HG03108 (cell line): ENCODE measurements around the gene PPM1G.

Source experiments
- ATAC-seq: cut with Tn5 transposase; IDR thresholded peaks from one replicate; pipeline ENCODE4 v1.9.1; 2021; ENCODE audit warnings: moderate library complexity; ENCODE audit not compliant: unreplicated experiment

Gene PPM1G

DNA sequence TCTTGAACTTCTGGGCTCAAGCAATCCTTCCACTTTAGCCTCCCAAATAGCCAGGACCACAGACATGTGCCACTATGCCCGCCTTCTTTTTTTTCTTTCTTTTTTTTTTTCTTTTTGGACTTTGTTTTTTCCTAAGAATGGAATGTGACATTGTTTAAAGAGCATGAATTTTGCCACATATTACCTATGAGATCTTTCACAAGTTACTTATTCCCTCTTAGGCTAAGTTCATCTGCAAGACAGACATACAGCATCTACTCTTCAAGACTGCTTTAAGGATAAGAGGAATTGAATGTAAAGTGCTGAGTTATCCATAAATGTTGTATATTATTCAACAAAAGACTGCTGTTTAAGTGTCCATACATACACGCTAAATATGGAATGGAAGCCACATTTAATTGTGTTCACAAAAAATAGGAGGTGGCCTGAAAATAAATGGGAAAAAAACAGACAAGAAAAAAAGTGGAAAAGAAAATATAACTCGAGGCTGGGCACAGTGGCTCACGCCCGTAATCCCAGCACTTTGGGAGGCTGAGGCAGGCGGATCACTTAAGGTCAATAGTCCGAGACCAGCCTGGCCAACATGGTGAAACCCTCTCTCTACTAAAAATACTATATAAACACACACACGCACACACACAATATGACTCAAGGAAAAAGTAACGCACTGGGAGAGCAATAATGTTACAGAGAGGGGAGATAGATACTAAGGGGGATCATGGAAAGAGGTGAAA lies 3.2 kb upstream of the PPM1G start:
- no peak for ATAC-seq

GRCh38 chr2:27408601-27409320 lies 630 bp downstream of the PPM1G start:
- peak; percentile 27 for ATAC-seq

GRCh38 chr2:27407798-27408491 lies 1.4 kb downstream of the PPM1G start:
- ATAC-seq: no peak

DNA sequence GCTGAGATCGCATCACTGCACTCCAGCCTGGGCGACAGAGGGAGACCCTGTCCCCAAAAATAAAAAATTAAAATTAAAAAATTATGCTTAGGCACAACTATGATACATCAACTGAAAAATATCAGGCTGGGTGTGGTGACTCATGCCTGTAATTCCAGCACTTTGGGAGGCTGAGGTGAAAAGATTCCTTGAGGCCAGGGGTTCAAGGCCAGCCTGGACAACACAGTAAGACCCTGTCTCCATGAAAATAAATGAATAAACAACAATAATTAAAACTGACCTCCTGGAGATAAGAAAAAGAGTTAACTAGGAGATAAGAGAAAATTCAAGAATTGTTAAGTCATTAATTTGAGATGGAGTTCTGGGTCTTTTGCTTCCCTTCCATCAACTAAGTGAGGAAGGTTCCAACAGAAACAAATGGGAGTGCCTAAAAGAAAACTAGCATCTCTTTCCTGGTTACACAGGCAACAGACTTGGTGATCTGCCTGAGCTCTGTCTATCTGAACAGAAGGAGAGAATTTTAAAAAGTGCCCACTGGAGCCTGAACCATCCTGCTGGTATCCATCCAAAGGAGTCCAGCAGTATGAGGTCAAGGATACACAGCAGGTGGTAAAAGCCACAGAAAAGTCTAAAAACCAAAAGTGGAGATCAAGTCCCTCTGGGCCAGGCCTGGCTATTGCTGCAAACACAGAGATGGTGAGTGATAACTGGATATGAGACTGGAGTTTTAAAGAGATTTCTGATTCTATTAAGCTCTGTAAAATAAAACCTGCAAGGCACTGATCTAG lies 8.8 kb downstream of the PPM1G start:
- no peak for ATAC-seq

DNA sequence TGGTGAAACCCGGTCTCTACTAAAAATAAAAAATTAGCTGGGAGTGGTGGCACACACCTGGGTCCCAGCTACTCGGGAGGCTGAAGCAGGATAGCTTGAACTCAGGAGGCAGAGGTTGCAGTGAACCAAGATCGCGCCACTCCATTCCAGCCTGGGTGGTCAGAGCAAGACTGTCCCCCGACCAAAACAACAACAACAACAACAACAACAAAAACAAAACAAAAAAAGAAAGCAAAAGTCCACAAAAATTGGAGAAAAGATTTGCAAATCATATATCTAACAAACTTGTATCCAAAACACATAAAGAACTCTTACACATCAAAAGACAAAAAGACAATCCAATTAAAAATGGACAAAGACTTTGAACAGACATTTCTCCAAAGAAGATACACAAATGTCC lies 10.4 kb downstream of the PPM1G start:
- ATAC-seq: no peak

- ATAC-seq: no peak
These were observed 16.2 kb downstream of the PPM1G start for GRCh38 chr2:27393225-27393624.

- ATAC-seq: no peak
These were observed 18.3 kb downstream of the PPM1G start for GRCh38 chr2:27390822-27391679.

- no peak for ATAC-seq
These were observed 27.7 kb downstream of the PPM1G start for GRCh38 chr2:27381577-27382181.

DNA sequence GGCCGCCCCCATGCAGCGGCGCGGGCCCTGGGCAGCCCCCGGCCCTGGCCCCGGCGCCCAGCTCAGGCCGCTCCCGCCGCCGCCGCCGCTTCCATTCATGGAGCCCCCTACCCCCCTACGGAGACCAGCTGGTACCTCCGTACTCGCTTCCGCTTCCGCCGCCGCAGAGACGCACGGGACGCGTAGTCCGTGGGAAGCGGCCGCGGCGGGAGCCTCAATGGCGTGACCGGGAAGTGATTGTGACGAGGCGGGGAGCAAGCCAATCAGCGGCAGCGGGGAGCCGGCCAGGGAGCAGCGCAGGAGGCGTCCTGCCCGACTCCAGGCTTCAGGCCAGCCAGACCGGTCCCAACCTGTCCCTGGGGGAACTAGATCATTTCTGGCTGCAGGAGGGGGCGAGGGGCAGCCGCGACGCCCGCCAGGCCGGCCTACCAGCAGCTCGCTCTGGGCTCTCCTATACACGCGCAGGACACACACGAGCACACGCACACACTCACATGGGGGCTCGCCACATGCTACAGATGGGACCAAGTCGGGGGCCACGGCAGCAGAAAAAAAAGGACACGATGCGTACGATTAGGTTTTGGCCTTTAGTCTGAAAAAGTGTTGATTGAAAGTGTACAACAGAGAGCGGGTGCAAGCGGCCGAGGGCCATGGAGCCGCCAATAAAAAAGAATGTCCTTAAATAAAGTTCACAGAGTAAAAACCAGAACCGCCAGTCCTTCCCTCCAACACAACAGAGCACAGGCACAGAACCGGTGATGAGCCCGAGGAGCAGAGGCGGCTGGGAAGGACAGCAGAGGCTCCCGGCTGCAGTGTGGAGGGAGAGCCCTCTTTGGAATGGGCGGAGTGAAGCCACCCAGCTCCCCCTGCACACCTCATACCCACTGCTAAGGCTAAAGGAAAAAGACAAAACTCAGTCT lies 28.5 kb downstream of the PPM1G start, which contains the start of gene ZNF513:
TSS of gene ZNF513 (minus strand) at position 109 of the 920 bp plus-strand sequence. CDS start 208 bp downstream, outside the sequence.
- ATAC-seq: peak; percentile 80

GRCh38 chr2:27379836-27380625 lies 29.4 kb downstream of the PPM1G start:
- peak; percentile 29 for ATAC-seq

DNA sequence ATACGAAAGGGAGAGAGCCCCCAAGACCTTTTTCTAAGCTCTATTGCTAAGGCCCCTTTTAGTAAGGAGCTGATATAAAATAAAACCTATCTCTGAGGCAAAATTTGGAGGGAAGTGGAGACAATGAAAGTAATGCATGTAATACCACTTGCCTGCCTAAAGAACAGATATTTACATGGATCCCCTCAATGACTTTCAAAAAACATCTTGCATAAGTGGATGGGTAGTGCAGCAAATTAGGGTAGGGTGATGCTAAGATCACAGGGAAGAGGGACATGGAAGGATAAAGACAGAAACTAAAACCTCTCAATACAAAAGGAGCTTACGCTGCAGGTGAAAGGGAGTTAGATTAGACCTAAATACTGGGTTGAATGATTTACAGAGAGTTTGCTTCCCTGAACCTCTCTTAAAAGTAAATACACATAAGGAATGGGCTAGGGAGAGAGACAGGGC lies 30.0 kb downstream of the PPM1G start:
- no peak for ATAC-seq

DNA sequence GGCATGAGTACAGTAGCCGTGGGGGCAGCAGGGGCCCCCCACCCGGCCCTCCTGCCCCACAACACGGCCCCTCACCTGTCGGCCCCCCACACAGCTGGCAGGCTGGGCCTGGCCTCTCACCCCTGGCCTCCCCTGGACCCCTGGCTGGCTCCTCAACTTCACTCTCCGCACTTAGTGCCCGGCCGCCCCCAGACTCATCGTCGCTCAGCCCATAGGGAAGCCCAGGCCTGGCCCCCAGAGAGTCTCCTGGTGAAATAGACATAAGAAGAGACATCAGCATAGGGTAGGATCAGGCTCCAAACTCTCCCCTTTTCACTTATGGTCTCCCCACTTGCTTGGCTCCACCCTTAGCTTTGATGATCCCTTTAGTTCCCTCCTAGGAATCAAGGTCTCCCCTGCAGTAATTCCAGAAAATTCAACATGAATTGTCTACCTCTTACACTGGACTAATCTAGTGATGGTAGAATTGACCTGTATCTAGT lies 30.5 kb downstream of the PPM1G start:
- no peak for ATAC-seq

- no peak for ATAC-seq
These were observed 31.1 kb downstream of the PPM1G start for GRCh38 chr2:27378096-27378808.

DNA sequence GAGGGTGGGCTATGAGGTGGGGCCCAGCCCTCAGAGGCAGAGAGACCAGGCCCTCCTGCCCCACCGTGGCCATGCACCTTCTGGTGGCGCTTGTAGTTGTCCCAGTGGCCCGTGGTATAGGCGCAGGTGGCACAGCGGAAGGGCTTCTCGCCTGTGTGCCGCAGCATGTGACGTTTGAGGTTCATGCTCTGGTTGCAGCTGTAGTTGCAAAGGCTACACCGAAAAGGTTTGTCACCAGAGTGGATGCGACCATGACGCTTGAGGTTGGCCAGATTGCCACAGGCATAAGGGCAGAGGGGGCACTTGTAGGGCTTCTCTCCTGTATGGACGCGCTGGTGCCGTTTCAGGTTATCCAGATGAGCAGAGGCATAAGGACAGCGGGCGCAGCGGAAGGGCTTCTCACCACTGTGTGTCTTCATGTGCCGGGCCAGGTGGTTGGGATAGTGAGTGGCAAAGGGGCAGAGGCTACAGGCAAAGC lies 31.7 kb downstream of the PPM1G start:
- ATAC-seq: no peak

- ATAC-seq: no peak
These were observed 32.3 kb downstream of the PPM1G start for GRCh38 chr2:27376866-27377617.
